ENCODE results near the gene KCNJ6.

The KCNJ6 gene

GRCh38 chr21:37862536-37862935, 53.7 kb downstream of the KCNJ6 start:
- no peak overlapping the region for H3K4me3 ChIP-seq (ENCODE audit: low read depth, low read length)

GRCh38 chr21:37861561-37861960, 54.7 kb downstream of the KCNJ6 start:
- no peak for DNase-seq
- Histone ChIP-seq H3K27me3 (replicated peaks) (no peaks in the 10 kb centered on the region), H3K36me3 (replicated peaks) (no peaks in the 10 kb centered on the region), H3K4me3 (ENCODE audit: low read depth, low read length) (no peak overlapping the region), H3K27ac (no peak overlapping the region)
- TF ChIP-seq, protein P1, sequence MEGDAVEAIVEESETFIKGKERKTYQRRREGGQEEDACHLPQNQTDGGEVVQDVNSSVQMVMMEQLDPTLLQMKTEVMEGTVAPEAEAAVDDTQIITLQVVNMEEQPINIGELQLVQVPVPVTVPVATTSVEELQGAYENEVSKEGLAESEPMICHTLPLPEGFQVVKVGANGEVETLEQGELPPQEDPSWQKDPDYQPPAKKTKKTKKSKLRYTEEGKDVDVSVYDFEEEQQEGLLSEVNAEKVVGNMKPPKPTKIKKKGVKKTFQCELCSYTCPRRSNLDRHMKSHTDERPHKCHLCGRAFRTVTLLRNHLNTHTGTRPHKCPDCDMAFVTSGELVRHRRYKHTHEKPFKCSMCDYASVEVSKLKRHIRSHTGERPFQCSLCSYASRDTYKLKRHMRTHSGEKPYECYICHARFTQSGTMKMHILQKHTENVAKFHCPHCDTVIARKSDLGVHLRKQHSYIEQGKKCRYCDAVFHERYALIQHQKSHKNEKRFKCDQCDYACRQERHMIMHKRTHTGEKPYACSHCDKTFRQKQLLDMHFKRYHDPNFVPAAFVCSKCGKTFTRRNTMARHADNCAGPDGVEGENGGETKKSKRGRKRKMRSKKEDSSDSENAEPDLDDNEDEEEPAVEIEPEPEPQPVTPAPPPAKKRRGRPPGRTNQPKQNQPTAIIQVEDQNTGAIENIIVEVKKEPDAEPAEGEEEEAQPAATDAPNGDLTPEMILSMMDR (IDR thresholded peaks at IDR 0.05; ENCODE audit: low read depth, low read length, missing control alignments), result no peak
- in situ Hi-C loops (cut with HindIII; ENCODE audit: low pct_ligation_motif_present, low sequenced_read_pairs), result no loop called here

More at GRCh38 chr21:37862536-37862935, 53.7 kb downstream of the KCNJ6 start:
- Histone ChIP-seq H3K27ac (no peak overlapping the region), H3K27me3 (replicated peaks) (no peaks in the 10 kb centered on the region), H3K36me3 (replicated peaks) (no peaks in the 10 kb centered on the region)
- in situ Hi-C loops (cut with HindIII; ENCODE audit: low pct_ligation_motif_present, low sequenced_read_pairs), result no loop called here
- DNase-seq, result peak; percentile 38
- TF ChIP-seq, protein P1 (IDR thresholded peaks at IDR 0.05; ENCODE audit: low read depth, low read length, missing control alignments), result no peak

GRCh38 chr21:37860416-37860815, 55.8 kb downstream of the KCNJ6 start:
- Histone ChIP-seq H3K4me3 (ENCODE audit: low read depth, low read length) (no peak overlapping the region), H3K27me3 (replicated peaks) (no peaks in the 10 kb centered on the region), H3K27ac (no peak overlapping the region), H3K36me3 (replicated peaks) (no peaks in the 10 kb centered on the region)
- DNase-seq, result no peak
- TF ChIP-seq, protein P1 (IDR thresholded peaks at IDR 0.05; ENCODE audit: low read depth, low read length, missing control alignments), result no peak
- in situ Hi-C loops (cut with HindIII; ENCODE audit: low pct_ligation_motif_present, low sequenced_read_pairs), result no loop called here

DNA sequence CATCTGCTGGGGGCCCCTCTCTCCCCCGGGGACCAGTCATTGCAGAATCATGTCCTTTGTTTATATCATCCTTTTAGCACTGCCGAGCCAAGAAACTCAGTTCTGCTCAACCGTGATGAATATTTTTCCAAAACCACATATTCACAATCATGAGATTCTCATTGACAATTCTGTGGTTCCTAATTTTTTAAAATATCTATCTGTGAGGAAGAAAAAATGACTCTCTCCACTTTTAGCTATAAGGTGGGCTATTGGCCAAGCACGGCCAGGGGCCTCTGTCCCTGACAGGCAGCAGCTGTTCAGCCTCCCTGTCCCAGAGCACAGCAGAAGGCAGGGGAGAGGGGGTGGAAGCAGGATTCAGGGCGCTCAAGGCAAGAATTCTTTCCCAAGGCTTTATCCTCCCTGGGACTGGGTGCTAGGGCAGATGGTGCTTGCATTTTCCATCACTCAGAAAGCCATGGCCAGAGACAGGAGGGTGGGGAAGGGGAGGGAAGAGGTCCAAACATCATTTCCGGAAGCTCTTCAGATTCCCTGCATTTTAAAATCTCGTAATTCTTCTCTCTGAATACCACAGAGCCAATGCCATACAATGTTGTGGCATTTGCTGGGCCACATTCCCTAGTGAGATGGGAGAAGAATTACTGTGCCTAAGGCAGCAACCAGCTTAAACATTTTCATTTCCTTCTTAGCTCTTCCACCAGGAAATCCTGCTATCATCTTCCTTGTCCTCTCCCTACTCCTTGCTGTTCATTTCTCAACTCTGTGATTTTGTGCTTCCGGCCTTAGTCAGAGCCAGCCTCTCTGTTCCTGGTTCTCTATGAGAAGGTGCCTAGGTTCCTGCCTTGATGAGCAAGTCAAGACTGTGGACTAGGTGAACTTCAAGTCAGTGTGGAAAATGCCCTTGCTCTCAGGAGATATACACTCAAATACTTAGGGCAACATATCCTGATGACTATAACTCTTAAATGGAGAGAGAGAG, 60.3 kb downstream of the KCNJ6 start:
- in situ Hi-C loops (cut with HindIII; ENCODE audit: low pct_ligation_motif_present, low sequenced_read_pairs), result no loop called here
- Histone ChIP-seq H3K27ac (peak overlapping the region; percentile 17), H3K36me3 (replicated peaks) (no peaks in the 10 kb centered on the region), H3K4me3 (ENCODE audit: low read depth, low read length) (no peak overlapping the region), H3K27me3 (replicated peaks) (no peaks in the 10 kb centered on the region)
- peak; percentile 32 for DNase-seq
- TF ChIP-seq, protein P1 (IDR thresholded peaks at IDR 0.05; ENCODE audit: low read depth, low read length, missing control alignments), result no peak

- no peaks in the 10 kb centered on the region for H3K27me3 ChIP-seq (replicated peaks)
- H3K36me3 ChIP-seq (replicated peaks), result no peaks in the 10 kb centered on the region
- H3K27ac ChIP-seq, result no peak overlapping the region
- DNase-seq, result no peak
- in situ Hi-C loops (cut with HindIII; ENCODE audit: low pct_ligation_motif_present, low sequenced_read_pairs), result no loop called here
- TF ChIP-seq, protein P1 (IDR thresholded peaks at IDR 0.05; ENCODE audit: low read depth, low read length, missing control alignments), result no peak
- no peak overlapping the region for H3K4me3 ChIP-seq (ENCODE audit: low read depth, low read length)
These were observed 61.0 kb downstream of the KCNJ6 start for GRCh38 chr21:37855271-37855646.
